Activated naive CD8-positive, alpha-beta T cell treated with anti-CD3 and anti-CD28 coated beads, Interleukin-2, amount 10 ng/mL, durations not matched to agents 7 days and 5 days (primary cell): Measurements from ENCODE around the gene DLX4. TPM values are rescaled to one million over a fixed set of nuclear protein-coding genes. Genes with fewer than 3 reads are reported as not detected.

ENCODE experiments used
- ATAC-seq: fragments of 150-1000 bp; cut with Tn5 transposase; one replicate; pipeline ENCODE4 v1.10.0; 2021; ENCODE audit warnings: low read depth, moderate library complexity
- POLR2A ChIA-PET: fragments of 350-600 bp; sonication (Branson Sonifier 250); formaldehyde crosslinking; loops from one replicate; lab custom pipeline; 2021; ENCODE audit warnings: antibody characterized with exemption; lab: Charles Lee
- DNase-seq: peaks from one replicate; pipeline ENCODE4 v3.0.0; 2021
- H3K27ac Mint-ChIP-seq: one replicate; pipeline ENCODE4 v1.8.0; 2022; ENCODE audit warnings: mild to moderate bottlenecking, mixed read lengths
- H3K27me3 Mint-ChIP-seq: one replicate; pipeline ENCODE4 v1.8.0; 2022; ENCODE audit warnings: mild to moderate bottlenecking, moderate library complexity, mixed read lengths
- H3K36me3 Mint-ChIP-seq: one replicate; pipeline ENCODE4 v1.8.0; 2021; ENCODE audit warnings: mild to moderate bottlenecking, mixed read lengths
- H3K4me1 Mint-ChIP-seq: one replicate; pipeline ENCODE4 v1.8.0; 2021; ENCODE audit warnings: mixed read lengths
- H3K4me3 Mint-ChIP-seq: one replicate; pipeline ENCODE4 v1.8.0; 2022; ENCODE audit warnings: mild to moderate bottlenecking, moderate library complexity, mixed read lengths
- H3K9me3 Mint-ChIP-seq: one replicate; pipeline ENCODE4 v1.8.0; 2021; ENCODE audit warnings: mixed read lengths
- total RNA-seq, 2 experiments: library from RNA; stranded (reverse); gene quantifications; one replicate each; pipeline ENCODE4 v1.2.3, GENCODE V29; 2021

Gene DLX4
- total RNA-seq, 2 experiments from 2014 or later = 0.60 to 0.69 TPM

DNA sequence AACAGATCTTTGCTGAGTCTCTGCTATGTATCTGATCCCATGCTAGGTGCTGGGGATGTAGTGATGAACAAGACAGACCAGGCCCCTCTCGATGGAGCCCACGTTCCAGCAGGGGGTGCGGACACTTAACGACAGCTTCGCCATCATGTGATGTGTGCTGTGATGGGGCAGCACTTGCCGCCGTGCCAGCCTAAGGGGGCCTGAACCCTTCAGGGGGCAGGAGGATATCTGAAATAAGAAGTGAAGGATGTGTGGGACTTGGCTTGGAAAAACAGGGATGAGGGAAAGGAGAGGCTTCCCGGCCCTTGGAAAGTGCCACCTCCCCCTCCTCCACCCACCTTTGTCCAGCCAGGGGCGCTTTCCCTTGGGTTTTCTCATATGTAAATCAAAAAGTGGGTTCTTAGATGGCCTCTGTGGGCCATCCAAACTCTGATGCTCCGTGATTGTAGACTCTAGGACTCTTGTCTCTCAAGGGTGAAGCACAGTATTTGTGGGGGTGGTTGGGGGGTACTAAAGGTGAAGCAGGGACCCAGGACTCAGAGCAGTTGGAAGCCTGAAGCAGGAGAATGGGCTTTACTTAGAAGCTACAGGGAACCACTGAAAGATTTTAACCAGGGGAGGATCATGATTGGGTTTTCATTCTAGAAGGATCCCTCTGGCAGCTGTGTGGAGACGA, 30.0 kb downstream of the DLX4 start:
- H3K27ac Mint-ChIP-seq = no peak overlapping the region

DNA sequence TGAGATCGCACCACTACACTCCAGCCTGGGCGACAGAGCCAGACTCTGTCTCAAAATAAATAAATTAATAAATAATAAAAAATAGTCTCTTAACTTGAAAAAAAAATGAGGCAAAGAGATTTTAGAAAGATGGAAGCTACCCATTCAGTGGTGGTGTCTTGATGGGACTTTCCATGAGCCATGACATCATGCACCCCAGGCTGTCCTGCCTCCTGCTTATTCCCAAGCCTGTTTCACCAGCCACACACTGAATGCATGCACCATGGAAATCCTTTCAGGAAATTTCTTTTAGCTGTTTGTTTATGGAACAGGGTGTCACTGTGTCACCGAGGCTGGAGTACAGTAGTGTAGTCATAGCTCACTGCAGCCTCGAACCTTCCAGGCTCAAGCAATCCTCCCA, 34.9 kb downstream of the DLX4 start:
- Mint-ChIP-seq H3K27me3 (peaks cover 62% of the 10 kb centered on the region), H3K4me3 (no peak overlapping the region), H3K36me3 (no peaks in the 10 kb centered on the region), H3K27ac (no peak overlapping the region), H3K9me3 (peaks cover 2% of the 10 kb centered on the region), H3K4me1 (no peaks in the 10 kb centered on the region)
- POLR2A ChIA-PET = interaction anchor here (0.7 kb wide), 1 partner anchor 171 kb away, joined by 10 read pairs; no protein-coding TSS in a partner anchor
- ATAC-seq (no peak), DNase-seq (no peak)

More for the DNA sequence above, 30.0 kb downstream of the DLX4 start:
- ATAC-seq (no peak), DNase-seq (no peak)
- H3K36me3 Mint-ChIP-seq = peaks cover under 1% of the 10 kb centered on the region
- no peaks in the 10 kb centered on the region for H3K9me3 Mint-ChIP-seq
- peaks cover 22% of the 10 kb centered on the region for H3K4me1 Mint-ChIP-seq
- no peak overlapping the region for H3K4me3 Mint-ChIP-seq
- peaks cover 73% of the 10 kb centered on the region for H3K27me3 Mint-ChIP-seq
- POLR2A ChIA-PET = interaction anchor here (1.2 to 2.7 kb wide), 2 partner anchors 119 to 137 kb away, joined by 3 to 8 read pairs; no protein-coding TSS in a partner anchor

DNA sequence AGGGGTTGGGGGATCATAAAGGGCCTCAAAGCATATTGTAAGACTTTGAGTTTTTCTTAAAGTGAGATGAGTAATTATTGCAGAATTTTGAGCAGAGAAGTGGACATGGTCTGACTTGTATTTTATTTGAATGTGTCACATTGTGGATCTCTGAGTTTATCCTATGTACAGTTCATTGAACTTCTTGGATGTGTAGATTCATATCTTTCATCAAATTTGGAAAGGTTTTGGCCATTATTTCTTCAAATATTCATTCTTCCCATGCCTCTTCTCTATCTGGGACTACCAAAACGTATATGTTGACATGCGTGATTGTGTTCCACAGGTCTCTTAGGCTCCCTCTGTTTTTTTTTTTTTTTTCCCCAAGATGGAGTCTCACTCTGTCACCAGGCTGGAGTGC, 40.3 kb downstream of the DLX4 start:
- Mint-ChIP-seq H3K27ac (no peak overlapping the region), H3K36me3 (no peaks in the 10 kb centered on the region), H3K9me3 (peaks cover 14% of the 10 kb centered on the region), H3K4me3 (no peak overlapping the region), H3K4me1 (no peaks in the 10 kb centered on the region), H3K27me3 (peaks cover 48% of the 10 kb centered on the region)
- POLR2A ChIA-PET = no interaction called here
- DNase-seq = no peak
- ATAC-seq = no peak

DNA sequence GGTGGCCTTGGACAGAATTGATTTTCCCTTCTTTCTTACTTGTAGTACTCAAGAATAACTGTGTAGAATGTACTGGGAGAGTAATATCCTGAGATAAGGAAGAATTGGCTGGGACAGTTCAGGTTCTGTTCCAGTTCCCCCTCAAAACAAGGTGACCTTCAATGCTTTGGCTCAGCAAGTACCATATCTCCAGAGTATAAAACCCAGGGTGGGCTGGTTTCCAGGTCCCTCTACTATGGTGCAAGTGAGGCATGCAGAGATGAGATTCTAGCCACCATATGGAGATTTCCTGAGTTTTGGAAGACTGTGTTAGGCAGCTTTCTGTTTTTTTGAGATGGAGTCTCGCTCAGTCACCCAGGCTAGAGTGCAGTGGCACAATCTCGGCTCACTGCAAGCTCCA, 44.1 kb downstream of the DLX4 start:
- POLR2A ChIA-PET = no interaction called here
- no peak for DNase-seq
- Mint-ChIP-seq H3K27ac (no peak overlapping the region), H3K9me3 (peaks cover 22% of the 10 kb centered on the region), H3K36me3 (peaks cover 1% of the 10 kb centered on the region), H3K4me1 (no peaks in the 10 kb centered on the region), H3K4me3 (no peak overlapping the region), H3K27me3 (peaks cover 39% of the 10 kb centered on the region)
- no peak for ATAC-seq

DNA sequence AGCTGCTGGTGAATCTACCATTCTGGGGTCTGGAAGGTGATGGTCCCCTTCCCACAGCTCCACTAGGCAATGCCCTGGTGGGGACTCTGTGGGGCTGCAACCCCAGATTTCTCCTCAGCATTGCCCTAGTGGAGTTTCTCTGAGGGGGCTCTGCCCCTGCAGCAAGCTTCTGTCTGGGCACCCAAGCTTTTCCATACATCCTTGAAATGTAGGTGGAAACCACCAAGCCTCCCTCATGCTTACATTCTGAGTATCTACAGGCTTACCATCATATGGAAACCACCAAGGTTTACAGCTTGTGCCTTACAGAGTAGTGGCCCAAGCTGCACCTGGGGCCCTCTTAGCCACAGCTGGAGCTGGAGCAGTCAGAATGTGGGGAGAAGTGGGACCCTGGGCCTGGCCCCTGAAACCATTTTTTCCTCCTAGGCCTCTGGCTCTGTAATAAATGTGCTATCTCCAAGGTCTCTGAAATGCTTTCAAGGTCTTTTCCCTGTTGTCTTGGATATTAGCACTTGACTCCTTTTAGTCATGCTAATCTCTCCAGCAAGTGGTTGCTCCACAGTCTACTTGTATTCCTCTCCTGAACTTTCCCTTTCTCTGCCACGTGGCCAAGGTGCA, 45.6 kb downstream of the DLX4 start:
- ATAC-seq (no peak), DNase-seq (no peak)
- Mint-ChIP-seq H3K27ac (no peak overlapping the region), H3K36me3 (peaks cover 1% of the 10 kb centered on the region), H3K4me3 (no peak overlapping the region), H3K9me3 (peaks cover 17% of the 10 kb centered on the region), H3K4me1 (no peaks in the 10 kb centered on the region), H3K27me3 (peaks cover 35% of the 10 kb centered on the region)
- POLR2A ChIA-PET = no interaction called here

DNA sequence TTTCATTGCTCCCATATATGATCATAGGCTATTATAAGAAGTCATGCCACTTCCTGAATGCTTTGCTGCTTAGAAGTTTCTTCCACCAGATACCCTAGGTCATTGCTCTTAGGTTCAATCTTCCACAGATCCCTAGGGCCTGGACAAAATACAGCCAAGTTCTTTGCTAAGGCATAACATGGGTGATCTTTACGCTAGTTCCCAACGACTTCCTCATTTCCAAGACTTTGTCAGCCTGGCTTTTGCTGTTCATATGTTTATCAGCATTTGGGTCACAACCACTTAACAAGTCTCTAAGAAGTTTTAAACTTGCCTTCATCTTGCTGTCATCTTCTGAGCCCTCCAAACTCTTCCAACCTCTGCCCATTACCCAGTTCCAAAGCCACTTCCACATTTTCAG, 46.2 kb downstream of the DLX4 start:
- H3K27me3 Mint-ChIP-seq = peaks cover 31% of the 10 kb centered on the region
- DNase-seq (no peak), ATAC-seq (no peak)
- no peak overlapping the region for H3K27ac Mint-ChIP-seq
- H3K36me3 Mint-ChIP-seq = peaks cover 1% of the 10 kb centered on the region
- no peaks in the 10 kb centered on the region for H3K4me1 Mint-ChIP-seq
- POLR2A ChIA-PET = no interaction called here
- no peak overlapping the region for H3K4me3 Mint-ChIP-seq
- peaks cover 17% of the 10 kb centered on the region for H3K9me3 Mint-ChIP-seq

DNA sequence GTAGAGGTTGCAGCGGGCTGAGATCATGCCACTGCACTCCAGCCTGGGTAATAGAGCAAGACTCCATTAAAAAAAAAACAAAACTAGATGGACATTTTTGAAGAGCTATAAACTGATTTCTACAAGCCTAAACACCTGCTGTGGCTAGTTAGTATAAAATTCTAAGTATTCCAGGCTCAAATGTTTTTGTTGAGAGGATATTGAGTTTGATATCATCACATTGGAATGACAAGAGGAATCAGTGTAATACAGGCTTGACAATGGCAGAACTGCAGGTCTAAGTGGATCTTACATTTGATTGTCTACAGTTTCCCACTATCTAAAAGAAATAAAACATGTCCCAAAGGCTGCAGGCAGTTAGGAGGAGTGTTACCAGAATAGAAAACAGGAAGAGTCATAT, 49.9 kb downstream of the DLX4 start:
- Mint-ChIP-seq H3K4me1 (no peaks in the 10 kb centered on the region), H3K9me3 (peaks cover 9% of the 10 kb centered on the region), H3K36me3 (peaks cover 1% of the 10 kb centered on the region), H3K27ac (no peak overlapping the region), H3K4me3 (no peak overlapping the region), H3K27me3 (peaks cover 34% of the 10 kb centered on the region)
- ATAC-seq = no peak
- POLR2A ChIA-PET = interaction anchor here (0.6 kb wide), 1 partner anchor 65 kb away, joined by 6 read pairs; no protein-coding TSS in a partner anchor
- DNase-seq = no peak

DNA sequence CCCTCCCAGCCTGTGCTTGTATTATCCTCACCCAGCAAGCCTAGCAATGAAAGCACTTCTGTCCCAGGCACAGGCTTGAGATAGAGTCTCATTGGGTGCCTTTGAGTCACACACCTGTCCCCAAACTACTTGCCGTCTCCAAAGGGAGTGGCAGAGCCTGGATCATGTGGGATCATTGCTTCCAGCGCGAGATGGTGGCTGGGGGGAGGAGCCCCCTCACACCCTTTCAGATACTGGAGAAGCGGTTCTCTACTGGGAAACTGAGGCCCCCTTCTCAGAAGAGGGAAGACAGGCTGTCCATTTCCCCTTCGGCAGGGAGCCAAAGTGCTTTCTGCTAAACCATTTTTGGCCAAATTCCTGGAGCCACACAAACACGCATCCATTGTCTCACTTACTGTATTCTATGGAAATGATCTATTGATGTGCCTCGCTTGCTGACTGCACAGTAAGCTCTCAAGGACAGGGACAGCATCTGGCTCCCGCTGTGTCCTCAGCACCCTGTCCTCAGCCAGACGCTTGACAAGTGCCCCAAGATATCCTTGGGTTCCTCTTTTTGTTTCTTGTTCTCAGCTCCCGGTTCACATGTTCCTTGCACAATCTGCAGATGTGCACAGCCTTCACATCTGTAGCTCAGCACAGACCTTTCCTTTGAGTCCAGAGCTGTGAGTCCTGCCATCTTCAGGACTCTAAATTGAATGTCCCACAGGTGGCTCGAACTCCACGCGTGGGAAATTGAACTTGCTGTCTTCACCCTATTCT, 52.0 kb downstream of the DLX4 start:
- Mint-ChIP-seq H3K9me3 (no peaks in the 10 kb centered on the region), H3K27me3 (peaks cover 34% of the 10 kb centered on the region), H3K4me3 (no peak overlapping the region), H3K36me3 (no peaks in the 10 kb centered on the region), H3K27ac (no peak overlapping the region), H3K4me1 (no peaks in the 10 kb centered on the region)
- POLR2A ChIA-PET = no interaction called here
- ATAC-seq = no peak
- DNase-seq = no peak

DNA sequence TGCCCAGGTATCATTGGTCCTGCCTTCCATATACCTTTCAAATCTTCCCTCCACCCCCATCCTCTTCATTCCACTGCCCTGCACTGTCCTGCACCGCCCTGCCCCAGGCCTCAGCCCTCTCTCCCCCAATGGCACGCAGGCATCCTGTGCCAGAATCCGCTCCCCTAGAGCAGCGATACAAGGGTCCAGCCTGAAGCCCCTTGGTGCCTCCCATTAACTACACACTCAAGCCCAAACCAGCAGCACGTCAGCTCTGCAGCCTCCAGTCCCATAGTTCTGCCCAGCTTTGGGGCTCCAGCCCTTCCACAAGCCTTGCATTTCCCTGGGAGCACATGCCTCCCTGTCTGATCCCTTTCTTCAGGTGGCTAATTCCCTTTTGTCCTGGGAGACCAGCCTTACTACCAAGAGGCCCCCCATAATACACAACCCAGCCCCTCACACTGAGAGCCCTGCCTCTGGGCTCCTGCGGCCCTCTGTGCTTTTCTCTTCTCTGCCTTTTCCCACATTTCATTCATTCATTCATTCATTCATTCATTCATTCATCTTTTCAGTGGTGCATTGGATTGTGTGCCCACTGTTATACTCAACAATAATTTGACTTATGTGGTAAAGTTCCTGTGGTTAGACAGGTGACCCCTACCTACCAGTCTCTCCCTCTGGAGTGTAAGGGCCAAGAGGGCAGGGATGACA, 52.8 kb downstream of the DLX4 start:
- Mint-ChIP-seq H3K9me3 (no peaks in the 10 kb centered on the region), H3K36me3 (no peaks in the 10 kb centered on the region), H3K27ac (no peak overlapping the region), H3K27me3 (peaks cover 38% of the 10 kb centered on the region), H3K4me3 (no peak overlapping the region), H3K4me1 (peaks cover 3% of the 10 kb centered on the region)
- POLR2A ChIA-PET = no interaction called here
- no peak for DNase-seq
- ATAC-seq = no peak

DNA sequence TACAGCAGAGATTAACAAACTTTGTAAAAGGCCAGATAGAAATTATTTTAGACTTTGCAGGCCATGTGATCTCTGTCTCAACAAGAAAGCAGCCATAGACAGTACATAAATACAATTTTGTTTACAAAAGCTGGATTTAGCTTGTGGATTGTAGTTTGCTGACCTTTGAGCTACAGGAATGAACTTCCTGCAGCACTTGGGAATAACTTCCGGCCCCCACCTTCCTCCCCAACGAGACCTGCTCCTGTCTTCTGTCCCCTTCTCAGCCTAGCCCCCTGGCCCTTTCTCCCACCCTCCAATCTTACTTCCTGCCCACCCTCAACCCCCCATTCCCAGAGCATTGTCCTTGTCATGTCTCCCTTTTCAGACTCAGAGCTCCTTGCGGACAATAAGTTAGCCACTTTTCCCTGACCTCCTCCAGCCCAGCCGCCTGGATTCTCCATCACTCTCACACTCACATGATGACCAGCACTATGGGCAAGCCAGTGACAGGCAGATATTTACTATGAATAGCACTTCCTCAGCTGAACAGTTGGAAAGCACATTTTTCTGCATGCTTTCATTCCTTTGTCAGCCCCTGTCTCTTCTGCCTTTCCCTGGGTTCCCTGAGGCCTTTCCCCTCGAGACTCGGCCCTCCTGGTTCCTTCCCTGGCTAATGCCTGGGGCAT, 53.6 kb downstream of the DLX4 start:
- H3K27me3 Mint-ChIP-seq = peaks cover 35% of the 10 kb centered on the region
- no peak overlapping the region for H3K27ac Mint-ChIP-seq
- no peak overlapping the region for H3K4me3 Mint-ChIP-seq
- peaks cover 7% of the 10 kb centered on the region for H3K4me1 Mint-ChIP-seq
- ATAC-seq = no peak
- POLR2A ChIA-PET = no interaction called here
- no peaks in the 10 kb centered on the region for H3K9me3 Mint-ChIP-seq
- H3K36me3 Mint-ChIP-seq = no peaks in the 10 kb centered on the region
- DNase-seq = no peak

DNA sequence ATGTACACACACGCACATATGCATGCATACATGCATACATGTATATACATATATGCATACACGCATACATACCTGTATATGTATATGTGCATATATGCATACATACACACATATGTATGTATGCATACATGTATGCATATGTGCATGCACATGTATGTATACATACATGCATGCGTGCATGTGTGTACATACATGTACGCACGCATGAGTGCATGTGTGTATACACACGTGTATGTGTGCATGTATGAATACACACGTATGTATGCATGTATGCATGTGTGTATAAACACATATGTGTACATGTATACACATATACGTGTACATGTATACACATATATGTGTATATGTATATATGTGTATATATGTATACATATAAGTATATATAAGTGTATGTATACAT, 54.5 kb downstream of the DLX4 start:
- ATAC-seq = no peak
- POLR2A ChIA-PET = no interaction called here
- no peak for DNase-seq
- Mint-ChIP-seq H3K4me3 (no peak overlapping the region), H3K36me3 (no peaks in the 10 kb centered on the region), H3K4me1 (peaks cover 13% of the 10 kb centered on the region), H3K27ac (no peak overlapping the region), H3K9me3 (no peaks in the 10 kb centered on the region), H3K27me3 (peaks cover 36% of the 10 kb centered on the region)
